Tibial nerve (tissue), 4 donors: ENCODE data around the gene TSR3. TPM values are rescaled to one million over a fixed set of nuclear protein-coding genes. Genes with fewer than 3 reads are reported as not detected.

Experiments
- DNase-seq, 2 donors: peaks; one replicate each; pipeline ENCODE4 v3.0.0-alpha.2; 2019; ENCODE audit warnings: low spot score in 2 of 2
- H3K27ac ChIP-seq, 4 donors: fragments of 200-600 bp; sonication (generic) in 3 of 4; one replicate each; pipeline ENCODE4 v1.5.1; 2017 to 2019; ENCODE audit warnings: mild to moderate bottlenecking in 1 of 4
- H3K27me3 ChIP-seq, 2 donors: fragments of 200-600 bp; sonication (generic) in 1 of 2; one replicate each; pipeline versions ENCODE4 v1.5.1 to v1.6.0; 2017 to 2019
- H3K36me3 ChIP-seq, 3 donors: fragments of 200-600 bp; sonication (generic); one replicate each; pipeline ENCODE4 v1.5.1; 2018 to 2019
- H3K4me1 ChIP-seq, 4 donors: fragments of 200-600 bp; sonication (generic) in 3 of 4; one replicate each; pipeline ENCODE4 v1.5.1; 2017 to 2019
- H3K4me3 ChIP-seq, 4 donors: fragments of 200-600 bp; sonication (generic) in 3 of 4; one replicate each; pipeline ENCODE4 v1.5.1; 2017 to 2019; ENCODE audit warnings: mild to moderate bottlenecking in 1 of 4, moderate library complexity in 1 of 4
- H3K9me3 ChIP-seq, 4 donors: fragments of 200-600 bp; sonication (generic) in 3 of 4; one replicate each; pipeline ENCODE4 v1.5.1; 2017 to 2019
- EP300 ChIP-seq, 2 donors: sonication (generic); formaldehyde crosslinking; IDR thresholded peaks; one replicate each; pipeline ENCODE4 v1.6.1; 2017; ENCODE audit warnings: antibody characterized with exemption in 2 of 2, mild to moderate bottlenecking in 1 of 2
- POLR2A ChIP-seq, 2 donors: fragments of 450-650 bp; IDR thresholded peaks; one replicate each; pipeline ENCODE4 v1.6.1; 2017; ENCODE audit warnings: antibody characterized with exemption in 2 of 2, mild to moderate bottlenecking in 2 of 2, moderate library complexity in 2 of 2
- WGBS, 2 donors: methylation state at CpG; one replicate each; pipeline ENCODE4 v1.1.5; 2018; 5-methylcytosine and 5-hydroxymethylcytosine counted together
- total RNA-seq, 4 donors: library from RNA; depleted of rRNA; stranded (reverse); fragments of >200 nt; gene quantifications; one replicate each; pipeline ENCODE4 v1.1.0, GENCODE V29; 2016
- TF ChIP-seq, protein P1 (sequence below), 5 experiments: fragments of 200-600 bp in 3 of 5; fragments of 450-650 bp in 2 of 5; sonication (generic) in 3 of 5; IDR thresholded peaks; one replicate each; pipeline ENCODE4 v1.5.1; 2016 to 2019; ENCODE audit warnings: antibody characterized with exemption in 5 of 5, mild to moderate bottlenecking in 3 of 5, moderate library complexity in 2 of 5

Gene TSR3
- total RNA-seq, 4 donors from 2014 or later, result 72.2 to 122 (median 108) TPM

DNA sequence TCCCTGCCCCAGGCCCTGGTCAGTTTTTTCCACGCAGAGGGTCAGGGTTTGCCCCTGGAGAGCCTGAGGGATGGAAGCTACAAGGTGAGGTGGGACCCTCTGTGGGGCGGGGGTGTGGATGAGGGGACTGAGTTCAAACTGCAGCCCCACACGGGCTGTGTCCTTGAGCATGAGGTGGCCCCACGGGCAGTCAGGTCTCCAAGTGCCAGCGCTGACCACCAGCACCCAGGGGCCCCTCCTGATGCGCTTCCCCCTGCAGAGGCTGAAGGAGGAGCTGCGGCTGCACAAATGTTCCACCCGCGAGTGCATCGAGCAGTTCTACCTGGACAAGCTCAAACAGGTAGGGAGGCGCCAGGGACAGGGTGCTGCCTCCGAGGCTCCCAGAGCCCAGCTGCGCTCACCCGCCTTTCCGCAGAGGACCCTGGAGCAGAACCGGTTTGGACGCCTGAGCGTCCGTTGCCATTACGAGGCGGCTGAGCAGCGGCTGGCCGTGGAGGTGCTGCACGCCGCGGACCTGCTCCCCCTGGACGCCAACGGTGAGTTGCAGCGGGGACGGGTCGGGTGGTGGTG is 4.3 kb downstream of the TSR3 start:
- Histone ChIP-seq H3K9me3 (no peaks in the 10 kb centered on the region), H3K4me1 (peaks cover 0 to 37% (median 23%) of the 10 kb centered on the region in 4 donors), H3K4me3 (no peak overlapping the region), H3K27ac (no peak overlapping the region), H3K36me3 (peaks cover 0 to 34% (median 0%) of the 10 kb centered on the region in 3 donors), H3K27me3 (peaks cover 0 to 6% of the 10 kb centered on the region in 2 donors)
- 88% methylated on average over 31 of the region's 31 CpGs for WGBS, 2 donors
- no peak for DNase-seq
- TF ChIP-seq, protein P1, sequence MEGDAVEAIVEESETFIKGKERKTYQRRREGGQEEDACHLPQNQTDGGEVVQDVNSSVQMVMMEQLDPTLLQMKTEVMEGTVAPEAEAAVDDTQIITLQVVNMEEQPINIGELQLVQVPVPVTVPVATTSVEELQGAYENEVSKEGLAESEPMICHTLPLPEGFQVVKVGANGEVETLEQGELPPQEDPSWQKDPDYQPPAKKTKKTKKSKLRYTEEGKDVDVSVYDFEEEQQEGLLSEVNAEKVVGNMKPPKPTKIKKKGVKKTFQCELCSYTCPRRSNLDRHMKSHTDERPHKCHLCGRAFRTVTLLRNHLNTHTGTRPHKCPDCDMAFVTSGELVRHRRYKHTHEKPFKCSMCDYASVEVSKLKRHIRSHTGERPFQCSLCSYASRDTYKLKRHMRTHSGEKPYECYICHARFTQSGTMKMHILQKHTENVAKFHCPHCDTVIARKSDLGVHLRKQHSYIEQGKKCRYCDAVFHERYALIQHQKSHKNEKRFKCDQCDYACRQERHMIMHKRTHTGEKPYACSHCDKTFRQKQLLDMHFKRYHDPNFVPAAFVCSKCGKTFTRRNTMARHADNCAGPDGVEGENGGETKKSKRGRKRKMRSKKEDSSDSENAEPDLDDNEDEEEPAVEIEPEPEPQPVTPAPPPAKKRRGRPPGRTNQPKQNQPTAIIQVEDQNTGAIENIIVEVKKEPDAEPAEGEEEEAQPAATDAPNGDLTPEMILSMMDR (IDR thresholded peaks at IDR 0.05), result no peak
- no peak for TF ChIP-seq EP300 (IDR thresholded peaks at IDR 0.05)
- no peak for TF ChIP-seq POLR2A (IDR thresholded peaks at IDR 0.05)

- H3K27ac ChIP-seq, result no peak overlapping the region
- H3K4me3 ChIP-seq, result no peak overlapping the region
These were observed 5.0 kb downstream of the TSR3 start for GRCh38 chr16:1346422-1347285.

GRCh38 chr16:1345651-1346421 is 5.8 kb downstream of the TSR3 start:
- 56 to 65% methylated on average over 16 to 21 of the region's 31 CpGs for WGBS, 2 donors
- H3K27ac ChIP-seq, result no peak overlapping the region
- no peak for TF ChIP-seq EP300 (IDR thresholded peaks at IDR 0.05)
- TF ChIP-seq, protein P1 (IDR thresholded peaks at IDR 0.05), result no peak

More at GRCh38 chr16:1346422-1347285, 5.0 kb downstream of the TSR3 start:
- TF ChIP-seq, protein P1 (IDR thresholded peaks at IDR 0.05), result no peak
- no peak for TF ChIP-seq POLR2A (IDR thresholded peaks at IDR 0.05)
- no peak for TF ChIP-seq EP300 (IDR thresholded peaks at IDR 0.05)
- no peak for DNase-seq
- H3K36me3 ChIP-seq, result peaks cover 0 to 34% (median 0%) of the 10 kb centered on the region in 3 donors
- H3K27me3 ChIP-seq, result peaks cover 0 to 7% of the 10 kb centered on the region in 2 donors
- WGBS, 2 donors, result 70 to 73% methylated on average over 26 to 27 of the region's 34 CpGs
- H3K9me3 ChIP-seq, result no peaks in the 10 kb centered on the region
- H3K4me1 ChIP-seq, result peaks cover 0 to 38% (median 23%) of the 10 kb centered on the region in 4 donors

GRCh38 chr16:1345087-1345486 is 6.6 kb downstream of the TSR3 start:
- Histone ChIP-seq H3K27me3 (peaks cover 0 to 7% of the 10 kb centered on the region in 2 donors), H3K4me3 (no peak overlapping the region), H3K36me3 (peaks cover 0 to 29% (median 0%) of the 10 kb centered on the region in 3 donors), H3K4me1 (peaks cover 0 to 25% (median 12%) of the 10 kb centered on the region in 4 donors), H3K9me3 (no peaks in the 10 kb centered on the region), H3K27ac (no peak overlapping the region)
- WGBS, 2 donors, result 52 to 55% methylated on average over 8 of the region's 11 CpGs
- DNase-seq, result no peak
- no peak for TF ChIP-seq EP300 (IDR thresholded peaks at IDR 0.05)
- TF ChIP-seq POLR2A (IDR thresholded peaks at IDR 0.05), result no peak
- TF ChIP-seq, protein P1 (IDR thresholded peaks at IDR 0.05), result no peak

More at GRCh38 chr16:1345651-1346421, 5.8 kb downstream of the TSR3 start:
- Histone ChIP-seq H3K4me1 (peaks cover 0 to 33% (median 19%) of the 10 kb centered on the region in 4 donors), H3K9me3 (no peaks in the 10 kb centered on the region), H3K36me3 (peaks cover 0 to 34% (median 0%) of the 10 kb centered on the region in 3 donors), H3K27me3 (peaks cover 0 to 7% of the 10 kb centered on the region in 2 donors), H3K4me3 (no peak overlapping the region)
- no peak for DNase-seq
